Measurements from ENCODE around the gene CCDC148.
"Not testable (repeated sequence)": the region's sequence is repeated elsewhere in the genome, so short reads cannot be mapped to it uniquely, and the experiment has no call there.

CCDC148 gene

DNA sequence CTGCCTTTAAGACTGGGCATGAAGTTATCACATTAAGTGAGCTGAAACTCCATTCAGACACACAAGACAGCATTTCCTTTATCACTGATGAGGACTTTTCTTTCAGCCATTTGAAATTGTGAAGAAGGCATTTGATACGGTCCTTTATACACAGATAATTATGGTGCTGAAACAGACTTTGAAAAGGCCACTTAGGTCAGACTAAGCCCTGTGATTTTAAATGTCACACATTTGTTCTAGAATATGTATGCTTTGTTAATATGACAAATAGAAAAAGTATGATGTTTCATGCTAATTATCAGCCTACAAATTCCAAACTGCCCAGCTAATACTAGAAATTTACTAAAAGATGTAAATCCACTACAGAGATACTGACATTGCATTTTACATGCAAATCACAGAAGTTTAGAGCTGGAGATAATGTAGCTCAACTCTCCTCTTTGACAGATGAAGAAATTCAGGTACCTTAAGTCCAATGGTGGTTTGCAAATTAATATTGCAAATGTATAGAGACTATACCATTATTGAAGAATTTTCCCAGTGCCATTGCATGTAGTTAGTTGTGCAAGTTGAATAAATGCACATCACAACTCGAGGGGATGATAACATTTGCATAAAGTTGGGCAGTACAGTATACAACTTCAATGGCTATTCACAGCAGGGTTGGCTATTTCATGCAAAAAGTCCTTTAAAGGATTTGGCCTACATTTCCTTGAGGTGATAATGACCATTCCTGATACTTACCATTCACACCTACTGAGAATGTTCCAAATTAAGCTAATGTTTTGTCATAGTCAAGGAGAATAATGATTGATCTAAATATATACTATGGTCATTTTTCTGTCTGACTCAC lies 179.7 kb downstream of the CCDC148 start:
- DNase-seq: no peak

DNA sequence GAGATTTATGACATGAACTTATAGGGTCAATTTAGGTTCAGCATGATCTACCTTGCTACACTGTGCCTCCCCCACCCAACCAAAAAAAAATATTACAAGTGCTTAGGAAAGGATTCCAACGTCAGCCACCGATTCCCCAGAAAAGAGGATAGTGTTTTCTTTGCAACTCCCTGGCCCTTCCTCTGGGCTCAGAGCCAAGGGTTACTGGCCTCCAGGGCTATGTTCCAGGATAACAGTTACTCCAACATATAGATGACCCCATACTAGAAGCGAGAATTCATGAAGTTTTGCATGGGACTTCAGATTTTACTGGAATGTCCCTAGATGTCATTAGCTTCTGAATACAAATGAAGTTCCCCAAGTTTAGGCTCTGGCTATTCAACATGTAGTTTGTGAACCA lies 182.8 kb downstream of the CCDC148 start:
- no peak for DNase-seq

DNA sequence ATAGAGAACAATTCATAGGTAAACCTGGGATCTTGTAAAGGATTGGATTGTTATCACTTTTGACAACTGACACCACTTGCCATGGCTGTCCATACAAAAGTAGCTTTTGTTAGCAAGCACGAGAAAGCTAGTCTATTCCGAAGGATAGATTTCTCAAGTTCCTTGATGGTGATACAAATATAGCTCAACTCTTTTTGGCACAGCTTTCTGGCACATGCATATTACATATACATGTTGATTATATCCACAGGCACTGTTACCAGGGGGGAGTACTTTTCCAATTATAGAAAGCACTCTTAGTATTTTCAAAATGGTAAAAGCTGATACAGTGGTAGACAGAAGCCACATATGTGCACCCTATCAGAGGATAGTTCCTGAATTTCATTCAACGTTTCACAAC lies 186.0 kb downstream of the CCDC148 start:
- DNase-seq: no peak

DNA sequence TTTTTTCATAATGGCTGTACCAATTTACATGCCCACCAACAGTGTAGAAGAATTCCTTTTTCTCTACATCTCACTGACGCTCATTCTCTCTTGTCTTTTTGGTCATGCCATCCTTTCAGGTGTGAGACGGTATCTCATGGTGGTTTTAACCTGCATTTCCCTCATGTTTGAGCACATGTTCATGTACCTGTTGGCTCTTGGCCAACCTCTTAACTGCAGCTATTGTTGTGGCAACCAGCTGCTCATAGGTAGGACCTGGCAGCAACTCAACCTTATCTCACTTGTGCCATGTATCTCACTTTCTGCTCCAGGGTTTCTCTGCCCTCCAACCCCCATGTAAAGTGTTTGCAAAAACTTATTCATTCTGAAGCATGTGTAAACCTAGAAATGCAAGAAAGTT lies 187.4 kb downstream of the CCDC148 start:
- no peak for DNase-seq

DNA sequence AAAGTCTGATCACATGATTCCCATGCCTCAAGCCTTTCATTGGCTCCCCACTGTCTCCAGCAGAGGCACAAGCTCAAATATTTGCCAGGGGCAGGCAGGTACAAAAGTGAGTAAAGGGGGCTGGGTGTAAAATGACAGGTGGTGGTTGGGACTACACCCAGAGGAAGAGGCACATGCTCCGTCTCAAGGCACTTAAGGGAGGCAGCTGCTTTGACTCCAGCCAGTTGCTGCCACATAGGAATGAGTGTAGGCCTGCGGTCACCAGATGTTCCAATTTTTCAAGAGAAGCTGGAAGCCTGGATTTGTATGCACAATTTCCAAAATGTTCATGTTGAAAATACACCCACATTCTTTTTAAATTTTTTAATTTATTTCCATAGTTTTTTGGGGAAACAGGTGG lies 190.4 kb downstream of the CCDC148 start:
- no peak for DNase-seq

DNA sequence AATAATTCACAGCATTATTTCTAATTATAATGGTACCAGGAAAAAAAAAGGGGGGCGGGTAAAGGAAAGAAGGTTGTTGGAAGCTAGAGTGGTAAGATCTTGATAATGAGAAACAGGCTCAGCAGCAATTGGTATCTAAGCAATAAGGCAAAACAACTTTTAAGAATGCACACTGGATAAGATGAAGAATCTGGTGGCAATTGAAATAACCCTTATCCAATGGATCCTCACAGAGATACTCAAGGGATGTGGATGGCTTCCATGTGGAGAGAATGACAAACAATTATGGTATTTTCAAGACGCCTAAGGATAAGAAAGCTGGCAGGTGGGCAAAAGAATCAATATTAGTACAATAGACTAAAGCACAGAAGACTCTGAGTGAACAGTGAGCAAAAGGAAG lies 201.3 kb downstream of the CCDC148 start:
- DNase-seq: no peak

DNA sequence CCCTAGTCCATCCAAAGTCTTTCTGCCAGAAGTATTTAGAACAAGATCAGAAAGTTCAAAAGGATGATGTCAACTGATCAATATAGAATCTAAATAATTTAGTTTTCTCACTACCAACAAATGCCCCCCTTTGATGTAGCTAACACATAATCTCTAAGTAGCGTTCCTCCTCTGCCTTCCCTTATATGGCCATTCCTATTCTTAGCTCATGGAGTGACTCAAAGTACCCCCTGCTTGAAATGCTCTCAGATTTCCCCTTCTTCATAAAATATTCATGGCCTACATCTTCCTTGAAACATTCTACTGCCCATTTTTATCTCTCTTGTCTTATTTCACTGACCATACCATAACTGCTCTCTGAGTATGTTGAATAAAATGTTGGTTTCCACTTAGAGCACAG lies 203.4 kb downstream of the CCDC148 start:
- DNase-seq: no peak

DNA sequence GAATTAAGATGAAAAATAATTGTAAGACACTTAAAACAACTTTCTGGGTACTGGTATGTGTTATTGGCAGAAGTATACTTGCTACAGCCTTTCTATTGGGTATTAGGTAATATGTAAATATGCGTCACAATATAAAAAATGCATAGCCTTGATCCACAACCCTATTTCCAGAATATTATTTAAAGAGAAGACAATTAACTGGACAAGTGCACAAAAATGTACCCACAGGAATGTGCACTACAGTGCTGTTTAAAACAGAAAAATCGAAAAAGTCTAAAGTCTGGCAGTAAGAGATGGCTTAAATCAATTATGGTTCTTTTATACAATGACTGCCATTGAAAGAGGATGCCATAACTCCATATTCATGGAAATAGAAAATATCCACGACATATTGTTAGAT lies 205.2 kb downstream of the CCDC148 start:
- DNase-seq: no peak

DNA sequence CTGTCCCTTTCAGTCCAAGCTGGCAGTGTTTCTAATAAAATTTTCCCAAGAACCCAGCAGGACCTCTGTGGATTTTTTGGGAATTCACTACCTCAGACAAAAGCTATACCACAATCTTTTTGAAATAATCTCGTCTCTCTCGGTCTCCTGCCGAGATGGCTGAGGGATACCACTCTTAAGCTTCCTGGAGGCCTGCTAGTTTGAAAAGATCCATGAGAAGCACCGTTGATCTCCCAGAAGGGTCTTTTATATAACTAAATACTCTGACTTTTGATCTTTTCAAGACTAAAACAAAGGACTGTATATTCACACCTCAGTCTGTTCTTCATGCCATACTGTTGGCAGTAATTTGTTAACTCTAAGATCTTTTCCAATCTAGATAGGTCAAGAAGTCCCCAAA lies 213.2 kb downstream of the CCDC148 start:
- DNase-seq: no peak

DNA sequence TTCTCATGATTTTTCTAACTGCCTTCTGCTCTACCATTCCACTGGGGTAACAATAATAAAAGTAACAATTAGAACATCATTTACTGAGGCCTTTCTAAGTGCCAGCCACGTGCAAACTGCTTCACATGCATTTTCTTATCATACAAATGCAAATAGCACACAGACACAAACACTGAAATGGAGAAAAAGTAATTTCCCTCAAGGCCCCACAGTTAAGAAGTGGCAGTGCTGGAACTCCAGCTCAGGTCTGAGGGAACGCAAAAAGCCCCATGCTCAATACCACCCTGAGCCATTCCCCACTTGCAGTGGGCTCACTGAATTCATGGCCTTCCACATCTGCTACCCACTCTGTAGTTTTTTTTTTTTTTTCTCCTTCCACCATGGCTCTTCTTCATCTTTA lies 214.3 kb downstream of the CCDC148 start:
- DNase-seq: no peak

DNA sequence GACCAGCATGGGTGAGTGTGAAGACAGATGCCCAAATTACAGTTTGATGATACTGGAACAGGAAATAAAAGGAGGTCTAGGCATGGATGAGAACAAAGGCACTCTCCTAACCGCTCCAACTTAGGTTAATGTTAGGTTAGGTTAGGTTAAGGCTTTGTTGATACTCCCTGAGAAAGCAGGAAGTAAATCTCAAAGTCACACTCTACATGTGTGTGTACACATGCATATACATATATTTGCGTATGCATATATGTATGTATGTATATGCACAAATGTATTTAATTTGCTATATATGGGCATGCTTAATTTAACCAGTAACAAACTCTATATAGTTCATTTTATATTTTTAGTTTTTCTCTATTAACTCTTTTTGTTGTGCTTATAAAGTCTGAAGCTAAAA lies 215.6 kb downstream of the CCDC148 start:
- no peak for DNase-seq

DNA sequence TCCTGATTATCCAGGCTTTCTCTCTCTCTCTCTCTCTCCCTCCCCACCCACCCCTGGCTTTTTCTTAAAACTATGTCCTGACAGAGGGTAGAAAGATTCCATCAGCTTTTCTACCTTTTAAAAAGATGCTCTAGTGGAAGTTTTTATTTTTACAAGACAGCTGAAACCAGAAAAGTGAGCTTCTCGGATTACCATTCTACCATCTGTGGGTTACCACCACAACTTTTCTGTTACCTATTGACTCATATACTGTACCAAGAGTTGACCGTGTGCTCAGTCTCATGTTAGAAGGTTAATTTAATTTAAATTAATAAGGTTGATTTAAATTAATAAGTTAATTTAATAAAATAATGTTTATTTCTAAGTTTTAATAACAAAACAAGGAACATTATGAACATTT lies 217.3 kb downstream of the CCDC148 start:
- no peak for DNase-seq

DNA sequence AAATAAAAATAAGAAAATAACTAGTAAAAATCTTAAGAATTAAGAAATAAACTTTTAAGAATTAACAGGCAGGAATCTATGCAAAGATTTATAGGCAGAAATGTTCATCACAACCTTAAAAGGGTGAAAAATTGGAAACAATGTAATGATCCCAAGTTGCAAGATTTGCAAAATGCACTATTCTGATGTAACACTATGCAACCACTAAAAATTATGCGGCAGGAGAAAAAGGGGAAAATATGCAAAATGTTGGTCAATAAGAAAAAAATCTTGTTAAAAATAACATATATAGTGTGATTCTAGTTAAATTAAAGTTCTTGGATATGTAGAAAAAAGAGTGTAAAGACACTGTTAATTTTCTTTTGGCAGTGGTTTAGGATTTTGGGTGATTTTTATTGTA lies 222.1 kb downstream of the CCDC148 start:
- no peak for DNase-seq

DNA sequence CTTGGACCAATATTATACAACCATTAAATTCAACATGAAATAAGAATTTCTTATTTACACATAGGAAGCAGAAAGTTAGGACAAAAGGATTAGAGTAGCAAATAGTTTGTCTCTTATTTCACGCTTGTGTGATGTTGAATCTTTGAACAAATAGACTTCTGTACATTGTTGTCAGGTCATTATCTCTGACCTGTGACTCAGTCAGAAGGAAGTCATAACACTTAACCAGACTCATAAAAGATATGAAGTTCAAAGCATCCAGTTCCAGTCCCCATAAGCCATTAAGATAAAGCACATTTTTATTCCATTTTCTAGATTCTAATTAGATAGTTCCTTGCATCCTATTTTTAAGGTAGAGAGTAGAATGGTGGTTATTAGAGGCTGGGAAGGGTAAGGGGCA lies 224.1 kb downstream of the CCDC148 start:
- DNase-seq: no peak

DNA sequence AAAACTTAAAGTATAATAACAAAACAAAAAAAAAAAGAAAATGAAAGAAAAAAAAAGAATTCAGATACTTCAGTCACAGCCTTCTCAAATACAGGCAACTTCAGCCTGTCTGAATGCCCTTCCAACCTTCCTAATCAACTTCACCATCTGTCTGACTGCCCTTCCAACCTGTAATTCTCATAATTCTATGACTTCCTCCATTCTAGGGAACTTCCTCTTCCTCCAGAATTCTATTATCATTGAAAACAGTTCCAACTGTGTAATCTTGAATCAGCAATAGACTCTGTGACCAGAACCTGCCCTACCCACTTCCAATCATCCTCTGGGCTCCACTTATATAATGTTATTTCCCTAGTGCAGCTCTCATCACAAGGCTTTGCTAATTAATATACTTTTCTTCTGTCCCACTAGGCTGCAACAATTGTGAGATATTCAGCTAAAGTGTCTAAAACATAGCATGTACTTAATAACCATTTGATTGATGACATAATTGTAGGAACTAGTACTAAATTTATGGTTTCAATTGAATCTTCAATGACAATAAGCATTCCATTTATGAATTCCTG lies 227.5 kb downstream of the CCDC148 start:
- DNase-seq: no peak

DNA sequence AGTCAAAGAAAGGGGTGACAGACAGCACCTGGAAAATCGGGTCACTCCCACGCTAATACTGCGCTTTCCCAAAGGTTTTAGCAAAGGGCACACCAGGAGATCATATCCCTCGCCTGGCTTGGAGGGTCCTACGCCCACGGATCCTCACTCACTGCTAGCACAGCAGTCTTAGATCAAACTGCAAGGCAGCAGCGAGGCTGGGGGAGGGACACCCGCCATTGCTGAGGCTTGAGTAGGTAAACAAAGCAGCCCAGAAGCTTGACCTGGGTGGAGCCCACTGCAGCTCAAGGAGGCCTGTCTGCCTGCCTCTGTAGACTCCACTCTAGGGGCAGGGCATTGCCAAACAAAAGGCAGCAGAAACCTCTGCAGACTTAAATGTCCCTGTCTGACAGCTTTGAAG lies 233.5 kb downstream of the CCDC148 start:
- not testable (repeated sequence) for DNase-seq

DNA sequence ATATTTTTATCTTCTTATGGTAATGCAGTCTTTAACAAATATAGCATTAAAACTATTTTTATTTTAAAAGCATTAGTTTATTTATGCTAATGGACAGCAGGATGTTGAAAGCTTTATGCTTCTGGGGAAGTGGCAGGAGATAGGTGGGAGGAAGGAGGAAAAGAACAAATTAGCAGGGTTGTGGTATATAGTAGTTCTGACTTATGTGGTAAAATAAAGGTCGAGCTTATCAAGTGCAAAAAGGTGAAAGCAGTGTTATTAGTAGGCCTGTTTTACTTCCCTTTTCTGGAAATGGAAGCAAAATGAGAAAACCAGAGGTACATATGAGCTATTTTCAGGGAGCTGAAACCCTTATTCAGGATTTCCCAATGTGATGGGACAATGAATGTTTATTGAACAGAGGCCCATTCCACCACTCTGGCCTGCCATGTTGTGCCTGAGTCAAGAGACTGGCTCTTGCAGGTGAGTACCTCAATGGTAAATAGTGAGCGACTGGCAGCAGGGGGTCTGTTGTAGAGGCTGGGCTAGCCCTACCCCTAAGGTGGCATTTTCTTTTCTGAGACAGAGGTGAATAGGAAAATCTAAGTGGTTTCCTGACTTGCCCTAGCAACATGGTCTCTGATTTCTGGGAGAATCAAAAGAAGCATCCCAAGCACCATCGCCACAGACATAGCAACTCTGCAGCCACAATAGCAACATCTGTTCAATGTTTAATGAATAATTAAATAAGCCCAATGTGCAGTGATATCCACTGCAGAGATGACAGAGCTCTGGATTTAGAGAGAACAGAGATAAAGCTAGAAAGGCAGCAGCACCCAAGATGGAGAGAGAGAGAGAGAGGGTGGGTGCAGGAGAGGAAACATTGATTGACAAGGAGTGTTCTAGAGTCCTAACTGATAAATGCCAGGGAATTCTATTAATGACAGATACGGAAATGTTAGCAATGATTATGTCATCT lies 235.2 kb downstream of the CCDC148 start:
- no peak for DNase-seq

DNA sequence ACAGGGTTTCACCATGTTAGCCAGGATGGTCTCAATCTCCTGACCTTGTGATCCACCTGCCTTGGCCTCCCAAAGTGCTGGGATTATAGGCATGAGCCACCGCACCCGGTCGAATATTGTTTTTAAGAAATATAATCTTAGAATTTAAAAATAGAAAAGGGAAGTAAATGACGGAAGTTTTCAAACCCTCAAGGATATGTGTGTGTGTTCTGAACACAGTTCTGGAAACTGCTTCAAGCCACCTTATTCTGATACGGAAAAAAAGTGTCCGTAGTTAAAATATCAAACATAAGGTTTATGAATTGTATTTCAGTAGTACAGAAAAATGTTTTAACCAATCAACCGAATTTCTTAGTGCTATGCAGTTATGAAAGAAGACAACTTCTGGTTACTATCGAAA lies 239.0 kb downstream of the CCDC148 start:
- DNase-seq: no peak

DNA sequence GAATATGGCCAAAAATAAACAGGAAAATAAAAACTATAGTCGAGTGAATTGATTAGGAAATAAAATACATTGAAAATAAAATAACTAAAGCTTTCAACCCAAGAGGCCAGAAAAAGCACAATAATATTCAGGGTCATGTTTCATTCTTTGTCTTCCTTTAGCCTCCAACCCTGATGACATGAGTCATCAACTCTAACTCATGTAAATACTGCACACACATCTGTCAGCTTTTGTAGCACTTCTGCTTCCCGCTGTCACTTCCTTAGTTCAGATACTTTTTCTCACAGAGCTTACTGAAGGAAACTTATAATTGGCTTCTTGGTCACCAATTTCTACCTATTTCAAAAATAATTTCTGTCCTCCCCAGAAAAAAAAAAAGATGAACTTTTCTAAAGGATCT lies 242.1 kb downstream of the CCDC148 start:
- DNase-seq: no peak

DNA sequence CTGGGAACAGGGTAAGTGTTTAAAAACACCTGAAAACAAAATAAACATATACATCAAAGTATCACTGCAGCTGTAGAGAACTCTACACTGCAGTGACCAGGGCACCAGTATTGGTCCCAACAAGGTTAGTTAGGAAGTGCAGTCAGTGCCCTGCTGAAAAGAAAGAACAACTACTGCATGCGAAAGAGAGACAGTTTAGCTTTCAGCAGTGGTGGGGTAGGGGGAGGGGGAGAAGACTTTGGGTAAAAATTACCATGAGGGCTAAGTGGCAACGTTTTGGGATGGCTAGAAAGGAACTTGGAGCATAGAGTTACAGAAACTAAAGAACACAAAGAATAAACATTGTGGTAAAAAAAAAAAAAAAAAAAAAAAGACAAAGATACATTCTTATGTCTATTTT lies 242.8 kb downstream of the CCDC148 start:
- DNase-seq: no peak

DNA sequence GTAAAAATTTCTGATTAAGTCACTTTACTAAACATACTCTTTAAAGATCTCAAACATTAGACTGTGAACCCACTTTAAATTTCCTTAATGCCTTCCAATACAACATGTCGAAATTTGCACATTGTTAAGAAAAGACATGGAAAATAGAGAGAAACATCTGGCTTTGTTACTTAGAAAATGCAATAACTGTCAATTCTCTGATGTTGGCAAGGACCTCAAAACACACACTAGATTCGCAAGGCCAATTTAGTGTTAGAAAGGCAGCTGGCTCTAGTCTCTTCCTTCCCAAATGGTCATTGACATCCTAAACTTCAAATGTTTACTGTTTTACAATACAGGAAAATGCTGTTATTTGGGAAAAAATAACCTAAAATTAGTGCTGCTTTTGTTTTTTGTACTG lies 244.3 kb downstream of the CCDC148 start:
- DNase-seq: no peak

DNA sequence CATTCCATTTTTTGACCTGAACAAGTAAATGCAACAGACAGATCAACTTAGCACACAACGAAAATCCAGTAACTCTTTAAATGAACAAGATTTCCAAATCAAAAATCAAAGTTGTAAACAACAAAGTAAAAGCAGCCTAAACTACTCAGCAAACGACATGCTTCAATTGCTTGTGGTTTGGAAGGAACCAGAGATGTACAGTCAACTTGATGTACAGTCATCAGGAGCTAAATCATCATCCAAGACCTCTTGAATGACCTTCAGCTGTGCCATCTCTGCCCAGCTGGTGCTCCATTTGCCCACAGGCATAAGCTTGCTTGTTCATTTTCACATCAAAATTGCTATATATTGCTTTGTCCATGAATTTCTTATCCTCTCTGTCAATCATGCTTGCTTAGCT lies 245.1 kb downstream of the CCDC148 start:
- no peak for DNase-seq

DNA sequence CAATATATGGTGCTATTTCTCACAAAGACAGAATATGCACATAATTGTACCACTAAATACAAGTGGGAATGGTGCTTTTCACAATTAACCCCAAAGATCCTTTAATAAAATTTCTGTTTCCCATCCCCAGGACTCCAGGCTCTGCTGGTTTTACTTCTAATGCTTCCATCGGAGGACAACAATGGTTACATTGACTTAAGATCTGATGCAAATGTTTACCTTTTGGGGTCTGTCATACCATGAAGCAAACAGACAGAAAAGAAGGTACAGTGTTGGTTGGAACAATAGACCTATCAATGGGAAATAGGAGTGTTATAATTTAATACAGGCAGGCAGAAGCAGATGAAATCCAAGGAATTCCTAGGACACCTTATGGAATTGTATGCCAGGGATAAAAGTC lies 249.2 kb downstream of the CCDC148 start:
- DNase-seq: no peak

DNA sequence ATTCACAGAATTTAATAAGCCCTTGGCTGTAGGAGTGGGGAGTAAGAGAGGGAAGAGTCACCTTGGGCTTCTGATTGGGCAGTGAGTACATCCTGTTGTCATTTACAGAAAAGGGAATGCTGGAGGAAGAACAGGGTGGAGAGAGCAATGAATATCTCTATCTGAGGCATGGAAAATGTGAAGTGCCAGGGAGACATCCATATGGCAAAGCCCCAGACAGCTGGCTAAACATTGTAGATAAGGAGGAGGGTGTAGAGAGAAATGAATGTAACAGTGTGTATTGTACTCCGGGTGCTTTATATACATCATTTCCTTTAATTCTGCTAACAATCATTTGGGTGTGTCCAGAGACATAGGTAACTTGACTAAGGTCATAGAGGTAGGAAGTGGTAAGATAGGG lies 251.3 kb downstream of the CCDC148 start:
- no peak for DNase-seq
